PC-3 (cell line): Measurements from ENCODE around the gene SSC5D. TPM values are rescaled to one million over a fixed set of nuclear protein-coding genes. Genes with fewer than 3 reads are reported as not detected.

Source experiments
- ATAC-seq: fragments of 200-7000 bp; cut with Tn5 transposase; 2 replicates; pipeline ENCODE4 v1.9.1; 2020; ENCODE audit warnings: mild to moderate bottlenecking, moderate library complexity
- BruUV-seq: library from RNA; stranded (reverse); fragments of 400-500 nt; replicated peaks from 2 replicates; lab custom pipeline; 2021; lab: Mats Ljungman, UMichigan
- CTCF ChIA-PET: fragments of 300-600 bp; sonication (Branson Sonifier 250); formaldehyde crosslinking; loops from one replicate; lab custom pipeline; 2022; ENCODE audit warnings: antibody characterized with exemption; lab: Charles Lee
- POLR2A ChIA-PET: fragments of 300-600 bp; sonication (Branson Sonifier 250); formaldehyde crosslinking; loops from one replicate; lab custom pipeline; 2022; ENCODE audit warnings: antibody characterized with exemption; ENCODE audit not compliant: unreplicated experiment; lab: Charles Lee
- DNase-seq: peaks from one replicate; pipeline ENCODE4 v3.0.0-alpha.2; 2015
- H2AFZ ChIP-seq: fragments of 300-600 bp; sonication (generic); 2 replicates; pipeline ENCODE4 v1.6.0; 2016; ENCODE audit warnings: antibody characterized with exemption, low read length
- H3F3A ChIP-seq: fragments of 300-600 bp; sonication (generic); one replicate; pipeline ENCODE4 v1.6.0; 2017; ENCODE audit warnings: antibody characterized with exemption, low read length, control low read depth, mild to moderate bottlenecking; ENCODE audit not compliant: unreplicated experiment
- H3K27ac ChIP-seq: fragments of 300-600 bp; sonication (generic); 2 replicates; pipeline ENCODE4 v1.5.1; 2016; ENCODE audit warnings: mild to moderate bottlenecking, low read length
- H3K27me3 ChIP-seq: fragments of 300-600 bp; sonication (generic); 2 replicates; pipeline ENCODE4 v1.6.1; 2016; ENCODE audit warnings: low read length, mixed read lengths
- H3K36me3 ChIP-seq: fragments of 300-600 bp; sonication (generic); 2 replicates; pipeline ENCODE4 v1.6.1; 2016; ENCODE audit warnings: low read depth, mixed run types, low read length, mixed read lengths
- H3K4me1 ChIP-seq: fragments of 300-600 bp; sonication (generic); 2 replicates; pipeline ENCODE4 v1.5.1; 2016; ENCODE audit warnings: low read length; ENCODE audit not compliant: insufficient read depth
- H3K4me2 ChIP-seq: fragments of 300-600 bp; sonication (generic); 2 replicates; pipeline ENCODE4 v1.6.0; 2016; ENCODE audit warnings: low read length
- H3K4me3 ChIP-seq: fragments of 300-600 bp; sonication (generic); 2 replicates; pipeline ENCODE4 v1.5.1; 2016; ENCODE audit warnings: mild to moderate bottlenecking, low read length, mixed read lengths
- H3K79me2 ChIP-seq: fragments of 300-600 bp; sonication (generic); 2 replicates; pipeline ENCODE4 v1.6.1; 2017; ENCODE audit warnings: low read length, mixed read lengths
- H3K9ac ChIP-seq: fragments of 300-600 bp; sonication (generic); 2 replicates; pipeline ENCODE4 v1.6.0; 2016; ENCODE audit warnings: mild to moderate bottlenecking, low read length
- H3K9me2 ChIP-seq: fragments of 300-600 bp; sonication (generic); replicated peaks from 2 replicates; pipeline ENCODE4 v1.6.1; 2016; ENCODE audit warnings: mixed run types, low read length, mixed read lengths
- H3K9me3 ChIP-seq: fragments of 300-600 bp; sonication (generic); 2 replicates; pipeline ENCODE4 v1.6.1; 2016; ENCODE audit warnings: low read length, mixed read lengths
- H4K20me1 ChIP-seq: fragments of 300-600 bp; sonication (generic); 2 replicates; pipeline ENCODE4 v1.6.1; 2016; ENCODE audit warnings: low read length, mixed read lengths
- EZH2 ChIP-seq: fragments of 300-600 bp; sonication (generic); IDR thresholded peaks from one replicate; pipeline ENCODE4 v1.6.1; 2017; ENCODE audit warnings: antibody characterized with exemption, mild to moderate bottlenecking, low read length; ENCODE audit not compliant: unreplicated experiment
- EZH2phosphoT487 ChIP-seq: fragments of 300-600 bp; sonication (generic); IDR thresholded peaks from 2 replicates; pipeline ENCODE4 v1.6.1; 2018; ENCODE audit warnings: mild to moderate bottlenecking, antibody characterized with exemption, low read length, borderline replicate concordance
- intact Hi-C: fragments of 100-400 bp; cut with micrococcal nuclease; formaldehyde crosslinking; loops from 2 replicates; pipeline ENCODE4 v1.9.0; 2023
- total RNA-seq: library from RNA; depleted of rRNA; stranded (reverse); fragments of >200 nt; gene quantifications from 2 replicates; pipeline ENCODE4 v1.2.3, GENCODE V29; 2014
- TF ChIP-seq, protein P1 (sequence below): fragments of 300-600 bp; sonication (generic); conservative IDR thresholded peaks from 2 replicates; pipeline ENCODE4 v1.5.1; 2017; ENCODE audit warnings: antibody characterized with exemption, low read depth, mild to moderate bottlenecking, low read length

The SSC5D gene
- total RNA-seq, 1 experiment from 2014 or later, result not detected

DNA sequence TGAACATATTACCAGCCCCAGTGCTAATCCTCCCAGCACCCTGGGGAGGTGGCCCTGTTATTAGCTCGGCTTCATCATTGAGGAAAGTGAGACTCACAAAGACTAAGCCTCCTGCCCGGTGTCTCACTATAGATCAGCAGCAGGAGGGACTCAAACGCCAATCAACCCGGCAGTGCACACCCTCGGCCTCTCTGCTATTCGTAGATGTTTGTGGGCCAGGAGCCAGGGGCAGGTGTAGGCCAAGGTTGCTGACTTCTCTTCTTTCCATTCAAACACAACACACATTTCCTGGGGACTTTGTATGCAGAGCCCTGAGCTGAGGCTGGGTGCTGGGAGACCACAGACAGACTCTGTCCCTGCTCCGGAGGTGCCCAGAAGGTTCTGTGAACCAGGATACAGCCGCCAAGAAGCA lies 66.5 kb downstream of the SSC5D start:
- Histone ChIP-seq H3K79me2 (no peaks in the 10 kb centered on the region), H4K20me1 (no peaks in the 10 kb centered on the region), H3K4me1 (peaks cover 9% of the 10 kb centered on the region), H3K36me3 (no peaks in the 10 kb centered on the region), H3K4me2 (no peak overlapping the region), H3K9me3 (no peaks in the 10 kb centered on the region), H3K9ac (no peak overlapping the region), H3F3A (no peaks in the 10 kb centered on the region), H3K27ac (no peak overlapping the region), H2AFZ (no peak overlapping the region), H3K4me3 (no peak overlapping the region), H3K27me3 (no peaks in the 10 kb centered on the region), H3K9me2 (no peaks in the 10 kb centered on the region)
- TF ChIP-seq, protein P1, sequence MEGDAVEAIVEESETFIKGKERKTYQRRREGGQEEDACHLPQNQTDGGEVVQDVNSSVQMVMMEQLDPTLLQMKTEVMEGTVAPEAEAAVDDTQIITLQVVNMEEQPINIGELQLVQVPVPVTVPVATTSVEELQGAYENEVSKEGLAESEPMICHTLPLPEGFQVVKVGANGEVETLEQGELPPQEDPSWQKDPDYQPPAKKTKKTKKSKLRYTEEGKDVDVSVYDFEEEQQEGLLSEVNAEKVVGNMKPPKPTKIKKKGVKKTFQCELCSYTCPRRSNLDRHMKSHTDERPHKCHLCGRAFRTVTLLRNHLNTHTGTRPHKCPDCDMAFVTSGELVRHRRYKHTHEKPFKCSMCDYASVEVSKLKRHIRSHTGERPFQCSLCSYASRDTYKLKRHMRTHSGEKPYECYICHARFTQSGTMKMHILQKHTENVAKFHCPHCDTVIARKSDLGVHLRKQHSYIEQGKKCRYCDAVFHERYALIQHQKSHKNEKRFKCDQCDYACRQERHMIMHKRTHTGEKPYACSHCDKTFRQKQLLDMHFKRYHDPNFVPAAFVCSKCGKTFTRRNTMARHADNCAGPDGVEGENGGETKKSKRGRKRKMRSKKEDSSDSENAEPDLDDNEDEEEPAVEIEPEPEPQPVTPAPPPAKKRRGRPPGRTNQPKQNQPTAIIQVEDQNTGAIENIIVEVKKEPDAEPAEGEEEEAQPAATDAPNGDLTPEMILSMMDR, result no peak
- no peak for TF ChIP-seq EZH2phosphoT487
- no peak for TF ChIP-seq EZH2
- BruUV-seq, result no TSS peak
- ATAC-seq, result no peak
- intact Hi-C loops, result no loop called here
- ChIA-PET POLR2A (no interaction called here), CTCF (no interaction called here)
- DNase-seq, result no peak

DNA sequence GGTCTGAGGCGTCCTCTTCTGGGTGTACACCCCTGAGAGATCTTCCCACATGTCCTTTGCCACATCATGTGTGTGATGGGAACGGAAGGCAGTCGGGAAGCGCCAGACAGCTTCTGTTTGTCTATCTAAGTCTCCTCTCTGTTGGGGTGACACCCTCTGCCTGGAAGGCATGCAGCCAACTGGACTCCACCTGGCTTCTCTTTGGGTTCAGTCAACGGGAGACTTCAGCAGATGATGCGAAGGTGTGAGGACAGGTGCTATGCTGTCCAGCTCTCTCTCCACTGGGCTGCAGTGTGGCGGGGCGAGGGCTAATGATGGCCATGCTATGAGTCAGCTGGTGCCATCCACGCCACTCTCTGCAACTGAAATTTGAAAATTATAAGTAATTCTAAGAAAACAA lies 71.4 kb downstream of the SSC5D start:
- Histone ChIP-seq H3K4me2 (no peak overlapping the region), H3K9ac (no peak overlapping the region), H4K20me1 (no peaks in the 10 kb centered on the region), H3K36me3 (no peaks in the 10 kb centered on the region), H3K27ac (no peak overlapping the region), H3K4me1 (no peaks in the 10 kb centered on the region), H3K27me3 (no peaks in the 10 kb centered on the region), H3K9me3 (no peaks in the 10 kb centered on the region), H2AFZ (no peak overlapping the region), H3K4me3 (no peak overlapping the region), H3K9me2 (no peaks in the 10 kb centered on the region), H3K79me2 (no peaks in the 10 kb centered on the region), H3F3A (no peaks in the 10 kb centered on the region)
- TF ChIP-seq EZH2phosphoT487 (no peak), EZH2 (no peak)
- TF ChIP-seq, protein P1, result no peak
- BruUV-seq, result no TSS peak
- ATAC-seq, result no peak
- ChIA-PET POLR2A (no interaction called here), CTCF (no interaction called here)
- intact Hi-C loops, result no loop called here
- no peak for DNase-seq

DNA sequence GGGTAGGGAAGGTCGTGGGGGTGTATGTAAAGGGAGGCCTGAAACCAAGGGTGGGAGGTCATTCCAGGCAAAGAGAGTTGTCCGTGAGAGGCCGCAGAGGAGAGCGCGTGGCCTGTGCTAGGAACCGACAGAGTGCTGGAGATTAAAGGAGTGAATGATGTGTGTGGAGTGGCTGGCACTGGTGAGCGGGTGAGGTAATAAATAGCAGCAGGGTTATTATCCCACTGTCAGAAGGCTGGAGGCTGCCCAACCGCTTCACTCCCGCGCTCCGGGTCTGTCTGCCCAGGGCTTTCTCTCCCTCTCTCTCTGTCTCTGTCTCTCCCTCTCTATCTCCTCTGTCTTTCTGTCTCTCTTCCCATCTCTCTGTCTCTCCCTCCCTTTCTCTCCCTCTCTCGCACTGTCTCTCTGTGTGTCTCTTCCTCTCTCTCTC lies 75.0 kb downstream of the SSC5D start:
- ChIA-PET CTCF (no interaction called here), POLR2A (no interaction called here)
- Histone ChIP-seq H3F3A (no peaks in the 10 kb centered on the region), H2AFZ (no peak overlapping the region), H3K4me3 (no peak overlapping the region), H3K4me2 (no peak overlapping the region), H3K79me2 (no peaks in the 10 kb centered on the region), H3K9me2 (no peaks in the 10 kb centered on the region), H3K36me3 (no peaks in the 10 kb centered on the region), H3K9ac (no peak overlapping the region), H3K4me1 (no peaks in the 10 kb centered on the region), H3K9me3 (no peaks in the 10 kb centered on the region), H4K20me1 (no peaks in the 10 kb centered on the region), H3K27ac (no peak overlapping the region), H3K27me3 (no peaks in the 10 kb centered on the region)
- ATAC-seq (peak; percentile 43), DNase-seq (no peak)
- no TSS peak for BruUV-seq
- intact Hi-C loops, result no loop called here
- TF ChIP-seq, protein P1, result no peak
- TF ChIP-seq EZH2phosphoT487, result no peak
- no peak for TF ChIP-seq EZH2
